Trophoblast cell (in vitro differentiated cells and primary cell): ENCODE data around the gene GRK1.

Experiments
- DNase-seq, 2 donors: peaks; one replicate each; pipeline ENCODE4 v3.0.0-alpha.2; 2016
- H2AFZ ChIP-seq: 2 replicates; pipeline ENCODE4 v1.6.1; 2013; ENCODE audit warnings: low read length, moderate library complexity, mild to moderate bottlenecking; ENCODE audit not compliant: insufficient read depth, poor library complexity
- H2AK5ac ChIP-seq: 2 replicates; pipeline ENCODE4 v1.6.1; 2013; ENCODE audit warnings: mild to moderate bottlenecking, low read length
- H2BK120ac ChIP-seq: 2 replicates; pipeline ENCODE4 v1.6.1; 2013; ENCODE audit warnings: low read length, mild to moderate bottlenecking, moderate library complexity; ENCODE audit not compliant: insufficient read depth, poor library complexity
- H2BK12ac ChIP-seq: 2 replicates; pipeline ENCODE4 v1.6.1; 2013; ENCODE audit warnings: mild to moderate bottlenecking, low read length, moderate library complexity
- H2BK5ac ChIP-seq: 2 replicates; pipeline ENCODE4 v1.6.1; 2013; ENCODE audit warnings: low read length, low read depth, moderate library complexity, mild to moderate bottlenecking; ENCODE audit not compliant: poor library complexity
- H3K14ac ChIP-seq: 2 replicates; pipeline ENCODE4 v1.6.1; 2013; ENCODE audit warnings: mild to moderate bottlenecking, low read length
- H3K18ac ChIP-seq: 2 replicates; pipeline ENCODE4 v1.6.1; 2013; ENCODE audit warnings: mild to moderate bottlenecking, low read length
- H3K23ac ChIP-seq: 2 replicates; pipeline ENCODE4 v1.6.1; 2013; ENCODE audit warnings: low read length
- H3K27ac ChIP-seq: 2 replicates; pipeline ENCODE4 v1.5.1; 2013; ENCODE audit warnings: low read depth, mild to moderate bottlenecking, inconsistent platforms, low read length, moderate library complexity
- H3K27me3 ChIP-seq: 2 replicates; pipeline ENCODE4 v1.6.1; 2013; ENCODE audit warnings: inconsistent platforms, mild to moderate bottlenecking, low read length, moderate library complexity; ENCODE audit not compliant: insufficient read depth
- H3K36me3 ChIP-seq, 2 experiments: 1 replicate in 1 of 2; 2 replicates in 1 of 2; pipeline ENCODE4 v1.6.1; 2013; ENCODE audit warnings: low read length in 2 of 2, mild to moderate bottlenecking in 2 of 2, moderate library complexity in 1 of 2; ENCODE audit not compliant: insufficient read depth in 2 of 2, control insufficient read depth in 1 of 2
- H3K4ac ChIP-seq: 2 replicates; pipeline ENCODE4 v1.6.1; 2013; ENCODE audit warnings: low read depth, mild to moderate bottlenecking, low read length, moderate library complexity
- H3K4me1 ChIP-seq, 2 experiments: 1 replicate in 1 of 2; 2 replicates in 1 of 2; pipeline ENCODE4 v1.6.1; 2013; ENCODE audit warnings: low read length in 2 of 2, mild to moderate bottlenecking in 2 of 2, moderate library complexity in 1 of 2; ENCODE audit not compliant: insufficient read depth in 2 of 2, control insufficient read depth in 1 of 2
- H3K4me2 ChIP-seq: 2 replicates; pipeline ENCODE4 v1.6.1; 2013; ENCODE audit warnings: inconsistent platforms, mild to moderate bottlenecking, low read length, moderate library complexity
- H3K4me3 ChIP-seq: 2 replicates; pipeline ENCODE4 v1.5.1; 2013; ENCODE audit warnings: mild to moderate bottlenecking, low read depth, low read length, inconsistent platforms
- H3K79me1 ChIP-seq: one replicate; pipeline ENCODE4 v1.6.1; 2013; ENCODE audit warnings: low read length
- H3K79me2 ChIP-seq: 2 replicates; pipeline ENCODE4 v1.6.1; 2013; ENCODE audit warnings: low read length, mild to moderate bottlenecking; ENCODE audit not compliant: control insufficient read depth, insufficient read depth, poor library complexity
- H3K9ac ChIP-seq: 2 replicates; pipeline ENCODE4 v1.6.1; 2013; ENCODE audit warnings: mild to moderate bottlenecking, low read length
- H3K9me3 ChIP-seq: 2 replicates; pipeline ENCODE4 v1.6.1; 2013; ENCODE audit warnings: low read depth, mild to moderate bottlenecking, control low read depth, inconsistent platforms, low read length; ENCODE audit not compliant: insufficient read depth
- H4K12ac ChIP-seq: 2 replicates; pipeline ENCODE4 v1.6.1; 2013; ENCODE audit warnings: low read depth, mild to moderate bottlenecking, low read length, moderate library complexity
- H4K8ac ChIP-seq: 2 replicates; pipeline ENCODE4 v1.6.1; 2013; ENCODE audit warnings: low read depth, mild to moderate bottlenecking, low read length, moderate library complexity
- H4K91ac ChIP-seq: one replicate; pipeline ENCODE4 v1.6.1; 2013; ENCODE audit warnings: low read depth, mild to moderate bottlenecking, low read length, moderate library complexity
- WGBS: extraction: QIAGEN DNeasy Blood & Tissue Kit; methylation state at CpG from one replicate; pipeline ENCODE4 v1.1.7; 2013; ENCODE audit warnings: missing lambda C conversion rate; ENCODE audit not compliant: insufficient read length, insufficient coverage; ENCODE audit errors: extremely low coverage; 5-methylcytosine and 5-hydroxymethylcytosine counted together

The GRK1 gene

GRCh38 chr13:113742000-113742441, 75.0 kb downstream of the GRK1 start:
- H3K27ac ChIP-seq: no peak overlapping the region
- no peaks in the 10 kb centered on the region for H3K79me1 ChIP-seq
- H2AFZ ChIP-seq: no peak overlapping the region
- H2AK5ac ChIP-seq: no peak overlapping the region
- DNase-seq: peak in 1 of 2 donors; percentile 15
- no peak overlapping the region for H4K8ac ChIP-seq
- no peak overlapping the region for H3K23ac ChIP-seq
- H3K9ac ChIP-seq: no peak overlapping the region
- no peaks in the 10 kb centered on the region for H3K79me2 ChIP-seq
- no peak overlapping the region for H3K4me3 ChIP-seq
- no peak overlapping the region for H3K14ac ChIP-seq
- H4K91ac ChIP-seq: no peak overlapping the region
- H2BK120ac ChIP-seq: no peak overlapping the region
- no peak overlapping the region for H4K12ac ChIP-seq
- no CpG with 5 or more reads among the region's 15 CpGs for WGBS
- H2BK5ac ChIP-seq: no peak overlapping the region
- no peak overlapping the region for H3K18ac ChIP-seq
- no peak overlapping the region for H3K4me2 ChIP-seq
- H3K36me3 ChIP-seq: no peaks in the 10 kb centered on the region
- no peaks in the 10 kb centered on the region for H3K27me3 ChIP-seq
- no peak overlapping the region for H2BK12ac ChIP-seq
- H3K4ac ChIP-seq: no peak overlapping the region
- H3K4me1 ChIP-seq: peaks cover 0 to 6% of the 10 kb centered on the region in 2 experiments
- peaks cover 4% of the 10 kb centered on the region for H3K9me3 ChIP-seq

GRCh38 chr13:113742445-113743120, 75.6 kb downstream of the GRK1 start:
- no peak overlapping the region for H3K27ac ChIP-seq
- no peak overlapping the region for H3K14ac ChIP-seq
- no peak overlapping the region for H4K91ac ChIP-seq
- H3K4ac ChIP-seq: no peak overlapping the region
- H3K9ac ChIP-seq: no peak overlapping the region
- H3K4me2 ChIP-seq: no peak overlapping the region
- WGBS: no CpG with 5 or more reads among the region's 21 CpGs
- no peak overlapping the region for H3K4me3 ChIP-seq
- no peak overlapping the region for H2AK5ac ChIP-seq
- no peak overlapping the region for H2AFZ ChIP-seq
- no peak overlapping the region for H2BK12ac ChIP-seq
- H3K79me1 ChIP-seq: no peaks in the 10 kb centered on the region
- no peak overlapping the region for H4K12ac ChIP-seq
- no peak overlapping the region for H3K18ac ChIP-seq
- H3K79me2 ChIP-seq: no peaks in the 10 kb centered on the region
- H3K9me3 ChIP-seq: peaks cover 4% of the 10 kb centered on the region
- peaks cover 0 to 6% of the 10 kb centered on the region in 2 experiments for H3K4me1 ChIP-seq
- H3K23ac ChIP-seq: no peak overlapping the region
- no peak overlapping the region for H4K8ac ChIP-seq
- no peaks in the 10 kb centered on the region for H3K36me3 ChIP-seq
- no peak overlapping the region for H2BK120ac ChIP-seq
- no peak overlapping the region for H2BK5ac ChIP-seq
- no peak for DNase-seq
- H3K27me3 ChIP-seq: no peaks in the 10 kb centered on the region

- H3K4me2 ChIP-seq: no peak overlapping the region
- no peaks in the 10 kb centered on the region for H3K79me2 ChIP-seq
- H3K9me3 ChIP-seq: peaks cover 4% of the 10 kb centered on the region
- H3K4me1 ChIP-seq: peaks cover 0 to 6% of the 10 kb centered on the region in 2 experiments
- no peak overlapping the region for H2AK5ac ChIP-seq
- H3K14ac ChIP-seq: no peak overlapping the region
- no peak overlapping the region for H3K4me3 ChIP-seq
- H3K9ac ChIP-seq: no peak overlapping the region
- H4K8ac ChIP-seq: no peak overlapping the region
- H2BK12ac ChIP-seq: no peak overlapping the region
- H2BK5ac ChIP-seq: no peak overlapping the region
- H3K4ac ChIP-seq: no peak overlapping the region
- H2BK120ac ChIP-seq: no peak overlapping the region
- H3K18ac ChIP-seq: no peak overlapping the region
- no peak overlapping the region for H3K23ac ChIP-seq
- no CpG with 5 or more reads among the region's 24 CpGs for WGBS
- H4K12ac ChIP-seq: no peak overlapping the region
- no peaks in the 10 kb centered on the region for H3K79me1 ChIP-seq
- no peak overlapping the region for H4K91ac ChIP-seq
- H3K27me3 ChIP-seq: no peaks in the 10 kb centered on the region
- H2AFZ ChIP-seq: no peak overlapping the region
- no peaks in the 10 kb centered on the region for H3K36me3 ChIP-seq
- DNase-seq: no peak
- no peak overlapping the region for H3K27ac ChIP-seq
Measured at GRCh38 chr13:113743366-113744195, 76.6 kb downstream of the GRK1 start.

GRCh38 chr13:113744197-113745000, 77.4 kb downstream of the GRK1 start:
- Histone ChIP-seq H2BK5ac (no peak overlapping the region), H3K14ac (no peak overlapping the region), H2BK120ac (no peak overlapping the region), H4K8ac (no peak overlapping the region), H3K23ac (no peak overlapping the region), H3K9ac (no peak overlapping the region), H2AFZ (no peak overlapping the region), H2BK12ac (no peak overlapping the region), H3K27me3 (no peaks in the 10 kb centered on the region), H3K27ac (no peak overlapping the region), H3K79me1 (no peaks in the 10 kb centered on the region), H3K4me1 (peaks cover 0 to 6% of the 10 kb centered on the region in 2 experiments), H4K12ac (no peak overlapping the region), H3K36me3 (no peaks in the 10 kb centered on the region), H4K91ac (no peak overlapping the region), H3K4me3 (no peak overlapping the region), H3K4me2 (no peak overlapping the region), H3K79me2 (no peaks in the 10 kb centered on the region), H3K18ac (no peak overlapping the region), H2AK5ac (no peak overlapping the region), H3K9me3 (peaks cover 4% of the 10 kb centered on the region), H3K4ac (no peak overlapping the region)
- DNase-seq: no peak
- WGBS: no CpG with 5 or more reads among the region's 21 CpGs
